ENCODE results near the gene DUOX1.
A peak's percentile ranks its signal among the peaks of the same experiment; 100 is the strongest.

The DUOX1 gene

DNA sequence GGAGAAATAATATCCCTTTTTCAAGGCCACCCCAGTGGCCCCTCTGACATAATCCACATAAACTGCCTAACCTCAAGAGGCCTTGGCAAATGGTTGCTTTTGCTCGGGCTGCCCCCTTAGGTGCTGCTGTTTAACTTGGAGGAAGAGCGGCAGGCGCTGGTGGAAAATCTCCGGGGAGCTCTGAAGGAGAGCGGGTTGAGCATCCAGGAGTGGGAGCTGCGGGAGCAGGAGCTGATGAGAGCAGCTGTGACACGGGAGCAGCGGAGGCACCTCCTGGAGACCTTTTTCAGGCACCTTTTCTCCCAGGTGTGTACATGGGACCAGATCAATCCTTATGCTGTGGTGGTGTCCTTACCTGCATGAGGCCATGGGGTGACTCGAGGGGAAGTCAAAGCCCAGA, 15.0 kb downstream of the DUOX1 start:
- no peak for DNase-seq

GRCh38 chr15:45146405-45146804, 16.6 kb downstream of the DUOX1 start:
- no peak for DNase-seq

DNA sequence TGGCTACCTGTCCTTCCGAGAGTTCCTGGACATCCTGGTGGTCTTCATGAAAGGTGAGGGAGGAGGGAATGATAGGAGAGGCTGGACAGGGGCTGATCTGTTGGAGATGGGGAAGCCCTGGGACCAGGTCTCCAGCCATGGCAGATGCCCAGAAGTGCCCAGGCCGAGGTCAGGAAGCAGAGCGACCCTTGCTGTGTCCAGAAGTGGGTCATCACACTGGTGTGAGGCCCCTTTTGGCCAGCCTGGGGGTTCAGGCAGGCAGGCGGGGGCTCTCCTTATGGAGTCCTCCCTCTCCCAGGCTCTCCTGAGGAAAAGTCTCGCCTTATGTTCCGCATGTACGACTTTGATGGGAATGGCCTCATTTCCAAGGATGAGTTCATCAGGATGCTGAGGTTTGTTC, 17.8 kb downstream of the DUOX1 start:
- no peak for DNase-seq

DNA sequence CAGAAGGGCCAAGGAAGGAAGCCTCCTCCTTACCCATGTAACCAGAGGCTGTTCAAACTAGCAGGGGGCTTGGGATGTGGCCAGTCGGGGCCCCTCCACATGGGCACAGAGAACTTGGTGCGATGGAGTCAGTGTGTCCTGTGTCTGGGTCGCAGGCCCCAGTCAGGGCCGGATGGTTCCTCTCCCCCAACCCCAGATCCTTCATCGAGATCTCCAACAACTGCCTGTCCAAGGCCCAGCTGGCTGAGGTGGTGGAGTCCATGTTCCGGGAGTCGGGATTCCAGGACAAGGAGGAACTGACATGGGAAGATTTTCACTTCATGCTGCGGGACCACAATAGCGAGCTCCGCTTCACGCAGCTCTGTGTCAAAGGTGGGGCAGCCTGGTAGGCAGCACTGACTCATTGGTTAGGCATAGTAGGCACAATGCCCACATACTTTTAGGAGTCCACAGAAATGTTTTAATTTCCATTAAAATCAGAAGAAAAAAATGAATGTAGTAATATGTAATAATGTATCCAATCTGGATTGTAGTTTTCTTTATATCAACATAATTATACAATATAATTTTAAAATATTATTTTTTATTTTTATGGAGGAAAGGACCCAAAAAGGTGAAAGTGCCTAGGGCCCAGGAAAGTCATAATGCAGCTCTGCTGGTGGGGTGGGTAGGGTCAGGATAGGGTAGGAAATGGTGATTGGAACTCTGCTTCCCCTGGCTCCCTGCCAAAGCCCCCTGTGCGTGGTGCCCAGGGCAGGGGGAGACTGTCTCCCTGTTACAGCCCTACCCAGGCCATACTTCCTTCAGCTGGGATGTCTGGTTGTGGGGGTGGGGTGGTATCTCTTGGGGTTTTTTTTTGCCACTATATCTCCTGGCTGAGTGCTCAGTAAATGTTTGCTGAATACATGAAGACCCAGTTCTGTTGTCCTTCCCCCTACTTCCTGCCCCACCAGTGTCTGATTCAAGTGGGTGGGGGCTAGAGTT, 18.6 kb downstream of the DUOX1 start:
- no peak for DNase-seq

- no peak for DNase-seq
Measured at GRCh38 chr15:45149060-45149459, 19.3 kb downstream of the DUOX1 start.

DNA sequence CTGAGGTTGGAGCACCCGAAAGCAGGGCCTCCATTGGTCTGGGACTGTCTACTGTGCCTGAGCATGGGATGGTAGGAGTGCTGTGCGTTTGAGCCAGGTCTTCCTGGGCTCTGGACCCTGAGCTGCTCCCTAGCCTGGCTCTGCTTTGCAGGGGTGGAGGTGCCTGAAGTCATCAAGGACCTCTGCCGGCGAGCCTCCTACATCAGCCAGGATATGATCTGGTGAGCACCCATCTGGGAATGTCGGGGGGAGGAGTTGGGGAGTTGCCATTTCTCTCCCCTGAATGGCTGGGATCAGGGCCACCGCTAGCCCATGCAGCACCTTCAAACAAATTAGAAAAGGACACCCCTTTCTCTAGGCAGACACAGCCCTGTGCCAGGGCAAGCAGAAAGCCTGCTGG, 20.7 kb downstream of the DUOX1 start:
- no peak for DNase-seq

- DNase-seq = no peak
Measured at GRCh38 chr15:45150997-45151396, 21.2 kb downstream of the DUOX1 start.

- no peak for DNase-seq
Measured at GRCh38 chr15:45151998-45152828, 22.4 kb downstream of the DUOX1 start.

GRCh38 chr15:45155739-45156138, 25.9 kb downstream of the DUOX1 start:
- DNase-seq = no peak

DNA sequence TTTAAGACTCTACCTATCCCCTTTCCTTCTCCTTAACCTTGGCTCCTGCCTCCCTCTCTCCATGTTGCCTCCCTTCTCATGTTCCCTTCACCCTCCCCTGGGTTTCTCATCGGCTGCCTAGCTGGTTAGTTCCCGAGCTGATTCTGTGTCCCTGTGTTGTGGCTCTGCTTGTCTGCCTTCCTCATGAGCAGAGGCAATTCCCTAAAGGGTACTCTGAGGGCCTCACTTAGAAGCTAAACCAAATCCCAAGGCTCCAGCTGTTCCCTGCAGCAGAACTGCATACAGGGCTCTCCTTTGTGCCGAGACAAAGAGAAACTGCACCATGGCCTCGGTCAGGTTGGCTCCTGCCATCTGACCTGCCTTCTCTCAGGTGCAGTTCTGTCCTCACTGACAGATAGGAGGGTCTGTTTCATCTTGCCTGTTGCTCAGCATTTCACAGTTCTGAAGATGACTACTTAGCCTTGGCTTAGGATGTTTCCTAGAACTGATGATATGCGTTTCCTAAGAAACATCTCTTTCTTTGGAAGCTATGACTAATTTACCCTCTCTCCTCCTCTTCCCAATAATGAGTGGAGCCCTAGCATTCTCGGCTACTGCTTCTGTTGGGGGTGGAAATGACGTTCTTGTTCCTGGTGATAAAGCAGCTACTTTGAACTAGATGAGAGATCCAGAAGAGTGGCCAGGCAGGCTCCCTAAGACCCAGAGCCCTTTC, 27.1 kb downstream of the DUOX1 start:
- no peak for DNase-seq

GRCh38 chr15:45157974-45158373, 28.2 kb downstream of the DUOX1 start:
- DNase-seq = no peak

DNA sequence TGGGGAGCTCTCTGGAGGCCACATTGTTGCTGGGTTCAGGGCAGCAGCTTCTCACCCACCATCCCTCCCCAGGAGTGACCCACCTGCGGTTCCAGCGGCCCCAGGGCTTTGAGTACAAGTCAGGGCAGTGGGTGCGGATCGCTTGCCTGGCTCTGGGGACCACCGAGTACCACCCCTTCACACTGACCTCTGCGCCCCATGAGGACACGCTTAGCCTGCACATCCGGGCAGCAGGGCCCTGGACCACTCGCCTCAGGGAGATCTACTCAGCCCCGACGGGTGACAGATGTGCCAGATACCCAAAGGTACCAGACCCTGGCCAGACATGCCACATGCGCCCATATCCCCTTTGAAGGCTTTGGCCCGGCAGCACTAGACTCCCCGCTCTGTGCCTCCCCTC, 31.9 kb downstream of the DUOX1 start:
- DNase-seq = no peak

DNA sequence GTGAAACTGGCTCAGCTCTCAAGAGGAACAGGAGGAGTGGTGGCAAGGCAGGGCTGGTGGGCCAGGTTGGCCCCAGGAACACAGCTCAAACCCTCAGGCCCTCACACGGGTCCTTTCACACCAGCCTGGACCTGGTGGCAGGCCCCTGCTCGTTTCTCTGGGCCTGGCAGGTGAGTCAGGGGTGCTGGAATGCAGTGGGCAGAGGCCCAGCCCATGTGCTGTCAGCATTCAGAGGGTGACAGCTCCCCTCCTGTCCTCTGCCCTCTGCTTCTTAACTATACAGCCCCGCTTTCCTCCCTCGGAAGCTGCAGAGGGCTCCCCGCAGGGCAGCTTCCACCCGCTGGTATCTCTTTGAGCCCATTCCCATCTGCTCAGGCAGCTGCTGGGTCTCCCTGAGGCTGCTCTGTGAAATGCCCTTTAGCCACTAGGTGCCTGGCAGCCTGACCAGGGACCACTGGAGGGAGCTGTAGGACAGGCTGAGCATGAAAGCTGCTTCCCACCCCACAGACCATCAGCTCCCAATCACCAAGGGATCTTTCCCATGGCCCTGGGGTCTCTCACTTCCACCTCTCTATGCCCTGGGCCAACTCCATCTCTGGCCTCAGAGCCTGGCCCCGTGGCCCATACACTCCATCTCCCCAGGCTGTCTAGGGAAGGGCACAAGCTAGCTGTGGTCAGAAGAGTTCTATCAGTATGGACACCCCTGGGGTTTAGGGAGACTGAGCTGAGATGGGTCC, 33.1 kb downstream of the DUOX1 start:
- peak; percentile 69 for DNase-seq

DNA sequence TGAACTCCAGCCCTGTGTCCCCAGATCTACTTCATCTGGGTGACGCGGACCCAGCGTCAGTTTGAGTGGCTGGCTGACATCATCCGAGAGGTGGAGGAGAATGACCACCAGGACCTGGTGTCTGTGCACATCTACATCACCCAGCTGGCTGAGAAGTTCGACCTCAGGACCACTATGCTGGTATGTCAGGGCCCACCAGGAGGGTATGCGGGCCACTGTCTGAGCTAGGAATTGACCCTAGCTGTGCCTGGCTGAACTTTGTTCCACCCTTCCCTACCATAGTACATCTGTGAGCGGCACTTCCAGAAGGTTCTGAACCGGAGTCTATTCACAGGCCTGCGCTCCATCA, 33.7 kb downstream of the DUOX1 start:
- no peak for DNase-seq

DNA sequence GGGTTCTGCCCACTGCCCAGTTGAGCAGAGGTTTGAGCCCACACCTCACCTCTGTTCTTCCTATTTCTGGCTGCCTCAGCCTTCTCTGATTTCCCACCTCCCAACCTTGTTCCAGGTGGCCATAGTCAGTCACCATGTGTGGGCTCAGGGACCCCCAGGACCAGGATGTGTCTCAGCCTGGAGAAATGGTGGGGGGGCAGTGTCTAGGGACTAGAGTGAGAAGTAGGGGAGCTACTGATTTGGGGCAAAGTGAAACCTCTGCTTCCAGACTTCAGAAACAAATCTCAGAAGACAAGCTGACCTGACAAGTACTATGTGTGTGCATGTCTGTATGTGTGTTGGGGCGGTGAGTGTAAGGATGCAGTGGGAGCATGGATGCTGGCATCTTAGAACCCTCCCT, 35.1 kb downstream of the DUOX1 start:
- DNase-seq = no peak

GRCh38 chr15:45165536-45165935, 35.7 kb downstream of the DUOX1 start:
- DNase-seq = no peak

DNA sequence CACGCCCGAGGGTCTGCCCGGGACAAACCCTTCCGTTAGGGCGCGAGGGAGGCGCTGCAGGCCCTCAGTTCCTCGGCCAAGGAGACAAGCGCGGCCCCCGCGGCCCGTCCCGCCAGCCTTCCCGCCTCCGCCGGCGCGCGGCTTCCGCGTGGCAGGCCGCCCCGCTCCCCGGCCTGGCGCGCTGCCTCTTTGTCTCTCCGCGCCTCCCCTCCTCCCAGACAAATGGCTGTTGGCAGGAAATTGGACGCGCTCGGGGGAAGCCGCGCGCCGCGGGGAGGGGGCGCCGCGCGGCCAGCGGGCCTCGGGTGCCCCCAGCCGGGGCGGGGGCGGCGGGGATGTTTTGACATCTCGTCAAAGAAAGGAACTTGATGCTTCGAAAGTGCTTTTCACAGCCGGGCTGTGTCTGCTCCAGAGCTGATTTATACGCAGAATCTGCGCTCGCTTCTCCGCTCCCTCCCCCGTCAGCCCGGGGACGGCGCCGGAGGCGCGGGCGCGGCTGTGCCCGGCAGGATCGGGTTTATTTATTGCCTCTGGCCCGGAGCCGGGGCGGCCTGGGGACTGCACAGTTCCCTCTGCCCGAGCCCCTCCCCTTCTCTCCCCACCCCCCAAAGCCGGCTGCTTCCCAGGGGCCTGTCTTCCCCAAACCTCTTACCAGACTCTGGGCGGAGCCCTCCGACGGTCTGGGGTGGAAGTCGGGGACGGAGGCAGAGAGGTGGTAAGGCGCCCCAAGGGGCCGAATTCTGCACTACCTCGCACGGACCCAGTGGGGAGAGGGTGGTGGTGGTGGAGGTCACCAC, 37.2 kb downstream of the DUOX1 start:
- peak; percentile 87 for DNase-seq

- DNase-seq = no peak
Measured at GRCh38 chr15:45167631-45168205, 37.9 kb downstream of the DUOX1 start.

GRCh38 chr15:45168286-45168685, 38.5 kb downstream of the DUOX1 start:
- DNase-seq = no peak

- no peak for DNase-seq
Measured at GRCh38 chr15:45168751-45169551, 39.2 kb downstream of the DUOX1 start.

Measured in CD4-positive, alpha-beta T cell treated with Interleukin-10 for 1 hour (primary cell).